Loucy (cell line): ENCODE results near the gene SLC9A9.

Experiments used
- CTCF ChIP-seq: fragments of 200-600 bp; sonication (generic); conservative IDR thresholded peaks from 2 replicates; pipeline ENCODE4 v1.5.1; 2014; ENCODE audit warnings: mild to moderate bottlenecking, antibody characterized with exemption, low read length
- EZH2phosphoT487 ChIP-seq: fragments of 200-600 bp; IDR thresholded peaks from 2 replicates; pipeline ENCODE4 v1.6.1; 2018; ENCODE audit warnings: antibody characterized with exemption, mild to moderate bottlenecking, moderate library complexity, borderline replicate concordance

- TF ChIP-seq CTCF (no peak), EZH2phosphoT487 (no peak)
Measured at GRCh38 chr3:143764840-143765239, 83.4 kb downstream of the SLC9A9 start.
